MCF 10A (cell line): ENCODE data around the gene PKN2. TPM values are rescaled to one million over a fixed set of nuclear protein-coding genes. Genes with fewer than 3 reads are reported as not detected.

Source experiments
- BruUV-seq: library from RNA; stranded (reverse); fragments of 400-500 nt; replicated peaks from 2 replicates; lab custom pipeline; 2021; lab: Mats Ljungman, UMichigan
- CTCF ChIA-PET: fragments of 300-600 bp; sonication (Branson Sonifier 250); formaldehyde crosslinking; extraction: SDS; loops from one replicate; lab custom pipeline; 2021; ENCODE audit warnings: antibody characterized with exemption, inconsistent platforms; lab: Yijun Ruan, JAX
- POLR2A ChIA-PET: fragments of 300-600, 350-650 bp; sonication (Branson Sonifier 250); formaldehyde crosslinking; extraction: SDS; loops from one replicate; lab custom pipeline; 2020; ENCODE audit warnings: antibody characterized with exemption, inconsistent platforms; lab: Yijun Ruan, JAX
- DNase-seq: peaks from one replicate; pipeline ENCODE4 v3.0.0-alpha.2; 2018; ENCODE audit not compliant: unreplicated experiment
- H3K27ac Mint-ChIP-seq: one replicate; pipeline ENCODE4 v1.8.0; 2022; ENCODE audit warnings: mild to moderate bottlenecking, low read depth, mixed read lengths; ENCODE audit not compliant: unreplicated experiment
- H3K27me3 Mint-ChIP-seq: one replicate; pipeline ENCODE4 v1.8.0; 2022; ENCODE audit warnings: mixed read lengths; ENCODE audit not compliant: insufficient read depth, unreplicated experiment
- H3K36me3 Mint-ChIP-seq: one replicate; pipeline ENCODE4 v1.8.0; 2022; ENCODE audit warnings: mild to moderate bottlenecking, moderate library complexity, mixed read lengths; ENCODE audit not compliant: insufficient read depth, unreplicated experiment
- H3K4me1 Mint-ChIP-seq: one replicate; pipeline ENCODE4 v1.8.0; 2022; ENCODE audit warnings: mixed read lengths; ENCODE audit not compliant: insufficient read depth, unreplicated experiment
- H3K4me3 Mint-ChIP-seq: one replicate; pipeline ENCODE4 v1.8.0; 2022; ENCODE audit warnings: mild to moderate bottlenecking, moderate library complexity, mixed read lengths; ENCODE audit not compliant: unreplicated experiment
- H3K9me3 Mint-ChIP-seq: one replicate; pipeline ENCODE4 v1.8.0; 2022; ENCODE audit warnings: mixed read lengths; ENCODE audit not compliant: unreplicated experiment
- CTCF ChIP-seq: fragments of 200-600 bp; IDR thresholded peaks from one replicate; pipeline ENCODE4 v1.8.0; 2022; ENCODE audit warnings: antibody characterized with exemption, mild to moderate bottlenecking; ENCODE audit not compliant: unreplicated experiment
- intact Hi-C: fragments of 100-400 bp; cut with micrococcal nuclease; formaldehyde crosslinking; loops from 2 replicates; pipeline ENCODE4 v1.14.1; 2022
- total RNA-seq: library from RNA; stranded (reverse); gene quantifications from 2 replicates; pipeline ENCODE4 v1.2.3, GENCODE V29; 2022

PKN2 gene
- total RNA-seq, 1 experiment from 2014 or later = 40.2 TPM

- H3K4me1 Mint-ChIP-seq = no peaks in the 10 kb centered on the region
- POLR2A ChIA-PET = interaction anchor here (1.1 to 1.6 kb wide), 2 partner anchors 11 to 58 kb away, joined by 3 to 5 read pairs; partner anchors contain the start of gene PKN2
- H3K9me3 Mint-ChIP-seq = no peaks in the 10 kb centered on the region
- no peaks in the 10 kb centered on the region for H3K27me3 Mint-ChIP-seq
- no peak for TF ChIP-seq CTCF
- no peak overlapping the region for H3K4me3 Mint-ChIP-seq
- peaks cover 19% of the 10 kb centered on the region for H3K36me3 Mint-ChIP-seq
- no peak overlapping the region for H3K27ac Mint-ChIP-seq
- CTCF ChIA-PET = no interaction called here
- intact Hi-C loops = no loop called here
- no peak for DNase-seq
- BruUV-seq = no TSS peak
Measured at GRCh38 chr1:88742531-88742930, 58.5 kb downstream of the PKN2 start.

- Mint-ChIP-seq H3K9me3 (no peaks in the 10 kb centered on the region), H3K4me3 (no peak overlapping the region), H3K4me1 (no peaks in the 10 kb centered on the region), H3K27me3 (no peaks in the 10 kb centered on the region), H3K36me3 (peaks cover 19% of the 10 kb centered on the region), H3K27ac (no peak overlapping the region)
- no TSS peak for BruUV-seq
- no peak for DNase-seq
- CTCF ChIA-PET = interaction anchor here (0.6 to 2.0 kb wide), 3 partner anchors 8 to 1451 kb away, joined by 3 to 17 read pairs (median 3); no protein-coding TSS in a partner anchor
- TF ChIP-seq CTCF = no peak
- intact Hi-C loops = no loop called here
- POLR2A ChIA-PET = interaction anchor here (0.6 to 0.9 kb wide), 2 partner anchors 21 to 42 kb away, joined by 3 to 4 read pairs; no protein-coding TSS in a partner anchor
Measured at GRCh38 chr1:88744142-88744541, 60.1 kb downstream of the PKN2 start.

GRCh38 chr1:88746916-88747315 lies 62.8 kb downstream of the PKN2 start:
- BruUV-seq = no TSS peak

DNA sequence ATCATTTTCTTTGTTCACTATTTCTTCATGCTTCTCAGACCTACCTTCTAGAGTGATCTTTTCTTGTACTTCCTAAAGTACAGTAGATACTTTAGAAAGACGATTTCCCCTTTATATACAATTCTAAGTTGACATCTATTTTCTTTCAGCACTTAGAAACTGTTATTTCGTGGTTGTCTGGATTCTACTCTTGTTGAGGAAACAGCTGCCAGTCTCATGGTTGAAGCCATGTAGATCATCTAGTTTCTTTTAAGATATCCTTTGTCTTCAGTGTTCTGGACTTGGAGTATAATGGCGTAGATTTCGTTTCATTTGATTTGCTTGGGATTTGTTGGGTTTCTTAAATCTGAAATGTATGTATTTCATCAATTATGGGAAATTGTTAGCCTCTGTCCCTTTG lies 67.6 kb downstream of the PKN2 start:
- ChIA-PET CTCF (no interaction called here), POLR2A (interaction anchor here (1.3 to 1.5 kb wide), 2 partner anchors 22 to 67 kb away, joined by 4 to 5 read pairs; partner anchors contain the start of gene PKN2)
- Mint-ChIP-seq H3K9me3 (no peaks in the 10 kb centered on the region), H3K36me3 (peaks cover 17% of the 10 kb centered on the region), H3K4me3 (no peak overlapping the region), H3K27ac (no peak overlapping the region), H3K4me1 (no peaks in the 10 kb centered on the region), H3K27me3 (no peaks in the 10 kb centered on the region)
- intact Hi-C loops = no loop called here
- DNase-seq = no peak
- BruUV-seq = no TSS peak
- no peak for TF ChIP-seq CTCF

More at GRCh38 chr1:88746916-88747315, 62.8 kb downstream of the PKN2 start:
- Mint-ChIP-seq H3K9me3 (no peaks in the 10 kb centered on the region), H3K36me3 (peaks cover 25% of the 10 kb centered on the region), H3K4me3 (no peak overlapping the region), H3K4me1 (no peaks in the 10 kb centered on the region), H3K27ac (no peak overlapping the region), H3K27me3 (no peaks in the 10 kb centered on the region)
- CTCF ChIA-PET = interaction anchor here (0.8 kb wide), 1 partner anchor 11 kb away, joined by 4 read pairs; no protein-coding TSS in a partner anchor
- POLR2A ChIA-PET = interaction anchor here (0.6 kb wide), 1 partner anchor 49 kb away, joined by 3 read pairs; no protein-coding TSS in a partner anchor
- TF ChIP-seq CTCF = no peak
- intact Hi-C loops = no loop called here
- no peak for DNase-seq
